GM12874 (cell line): ENCODE results near the gene DNAH2.

Source experiments
- CTCF ChIP-seq: IDR thresholded peaks from 2 replicates; pipeline ENCODE4 v1.5.1; 2011; ENCODE audit warnings: low read depth, mild to moderate bottlenecking, control low read depth, low read length, moderate library complexity; ENCODE audit not compliant: insufficient read depth

The DNAH2 gene

GRCh38 chr17:7867881-7868329 lies 150.4 kb downstream of the DNAH2 start:
- TF ChIP-seq CTCF, result no peak

GRCh38 chr17:7873051-7873450 lies 155.5 kb downstream of the DNAH2 start:
- no peak for TF ChIP-seq CTCF

GRCh38 chr17:7875804-7876370 lies 158.3 kb downstream of the DNAH2 start:
- no peak for TF ChIP-seq CTCF

GRCh38 chr17:7878234-7878633 lies 160.7 kb downstream of the DNAH2 start:
- no peak for TF ChIP-seq CTCF

- TF ChIP-seq CTCF, result no peak
These were observed 162.7 kb downstream of the DNAH2 start for GRCh38 chr17:7880076-7880868.

GRCh38 chr17:7881276-7882054 lies 163.9 kb downstream of the DNAH2 start:
- TF ChIP-seq CTCF, result no peak

- TF ChIP-seq CTCF, result no peak
These were observed 164.5 kb downstream of the DNAH2 start for GRCh38 chr17:7882068-7882467.
